ENCODE results near the gene CAMK2G.
A peak's percentile ranks its signal among the peaks of the same experiment; 100 is the strongest.

Gene CAMK2G

GRCh38 chr10:73910764-73911552 lies 36.6 kb upstream of the CAMK2G start, which contains the start of gene PLAU:
PLAU (plus strand) TSS chr10:73911132; CDS start chr10:73911556, 424 bp downstream.
- 0 out of 2 replicates have a peak, but pooled peaks cover 4% of the 10 kb centered on the region for H3K27me3 ChIP-seq (ENCODE audit: control insufficient read depth, low read length)
- peaks cover 11% of the 10 kb centered on the region; the same call in 1 of the 2 replicates for H3F3A ChIP-seq (ENCODE audit: control insufficient read depth, insufficient read depth)
- H3K9me3 ChIP-seq (ENCODE audit: control insufficient read depth, insufficient read depth, low read length) = no peaks in the 10 kb centered on the region
- H3K9me2 ChIP-seq (replicated peaks; ENCODE audit: control insufficient read depth, low read length) = no peaks in the 10 kb centered on the region
- peak within 1 kb of the TSS; percentile 92 for H3K4me2 ChIP-seq (ENCODE audit: low read length)
- TF ChIP-seq CTCF (IDR thresholded peaks at IDR 0.05; ENCODE audit: low read depth, low read length, poor library complexity, severe bottlenecking) = peak; percentile 12
- TF ChIP-seq EZH2phosphoT487 (IDR thresholded peaks at IDR 0.05; ENCODE audit: borderline replicate concordance, low read length) = no peak
- peak within 1 kb of the TSS; percentile 78 for H3K4me3 ChIP-seq (ENCODE audit: low read length)
- H4K20me1 ChIP-seq (ENCODE audit: control insufficient read depth, insufficient read depth, low read depth, low read length) = no peaks in the 10 kb centered on the region
- peaks cover 41% of the 10 kb centered on the region for H3K4me1 ChIP-seq (ENCODE audit: control insufficient read depth, low read length)
- no peaks in the 10 kb centered on the region for H3K36me3 ChIP-seq (ENCODE audit: control insufficient read depth, low read length)
- H3K79me2 ChIP-seq (ENCODE audit: control insufficient read depth, low read length) = no peaks in the 10 kb centered on the region
- H3K27ac ChIP-seq (ENCODE audit: low read depth, low read length) = peak within 1 kb of the TSS; percentile 62

DNA sequence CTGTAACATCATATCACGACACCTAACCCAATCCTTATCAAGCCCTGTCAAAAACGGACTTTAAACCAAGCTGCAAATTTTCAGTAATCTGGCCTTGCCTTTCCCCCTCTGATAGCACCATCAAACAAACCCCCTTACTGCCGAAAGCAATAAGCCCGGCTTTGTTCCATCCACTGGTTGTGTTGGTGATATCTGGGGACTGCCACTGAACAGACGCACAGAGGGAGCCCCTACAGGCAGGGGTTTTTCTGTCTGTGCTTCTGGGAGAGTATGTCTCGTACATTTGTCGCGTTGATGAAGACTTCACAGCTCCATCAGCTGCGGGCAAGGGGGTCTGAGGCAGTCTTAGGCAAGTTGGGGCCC lies 36.0 kb upstream of the CAMK2G start:
- TF ChIP-seq EZH2phosphoT487 (IDR thresholded peaks at IDR 0.05; ENCODE audit: borderline replicate concordance, low read length) (no peak), CTCF (IDR thresholded peaks at IDR 0.05; ENCODE audit: low read depth, low read length, poor library complexity, severe bottlenecking) (peak; percentile 51)
- no peaks in the 10 kb centered on the region for H3K9me3 ChIP-seq (ENCODE audit: control insufficient read depth, insufficient read depth, low read length)
- H3K36me3 ChIP-seq (ENCODE audit: control insufficient read depth, low read length) = no peaks in the 10 kb centered on the region
- H3K9me2 ChIP-seq (replicated peaks; ENCODE audit: control insufficient read depth, low read length) = no peaks in the 10 kb centered on the region
- H3K79me2 ChIP-seq (ENCODE audit: control insufficient read depth, low read length) = no peaks in the 10 kb centered on the region
- 0 out of 2 replicates have a peak, but pooled peaks cover 4% of the 10 kb centered on the region for H3K27me3 ChIP-seq (ENCODE audit: control insufficient read depth, low read length)
- peaks cover 41% of the 10 kb centered on the region for H3K4me1 ChIP-seq (ENCODE audit: control insufficient read depth, low read length)
- H3F3A ChIP-seq (ENCODE audit: control insufficient read depth, insufficient read depth) = peaks cover 11% of the 10 kb centered on the region; the same call in 1 of the 2 replicates
- H3K4me3 ChIP-seq (ENCODE audit: low read length) = peak overlapping the region; percentile 78
- peak overlapping the region; percentile 92 for H3K4me2 ChIP-seq (ENCODE audit: low read length)
- no peaks in the 10 kb centered on the region for H4K20me1 ChIP-seq (ENCODE audit: control insufficient read depth, insufficient read depth, low read depth, low read length)
- peak overlapping the region; percentile 62 for H3K27ac ChIP-seq (ENCODE audit: low read depth, low read length)

DNA sequence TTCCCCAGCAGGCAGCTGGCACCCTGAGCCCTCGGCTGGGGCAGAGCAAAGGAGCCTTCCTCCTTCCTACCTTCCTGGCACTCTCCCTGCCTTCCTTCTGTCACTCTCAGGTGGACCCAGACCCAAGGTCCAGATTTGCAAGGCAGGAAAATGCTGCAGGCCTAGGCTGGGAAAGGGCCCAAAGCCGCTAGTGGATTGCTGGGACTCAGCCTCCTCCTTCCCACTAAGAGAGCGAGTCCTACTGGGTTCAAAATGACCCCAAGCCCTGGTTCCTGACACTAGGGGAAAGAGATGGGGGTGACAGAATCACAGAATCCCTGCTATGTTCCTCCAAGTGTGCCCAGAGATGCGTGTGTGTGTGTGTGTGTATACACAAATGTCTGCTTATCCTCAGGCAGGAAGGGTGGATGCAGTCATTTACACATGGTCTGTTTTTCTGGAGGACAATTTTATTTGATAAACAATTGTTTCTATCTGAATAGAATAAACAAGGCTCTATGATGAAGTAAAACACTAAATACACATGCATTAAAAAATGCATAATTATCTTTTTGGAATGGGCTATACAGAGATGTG lies 35.3 kb upstream of the CAMK2G start:
- no peaks in the 10 kb centered on the region for H3K9me3 ChIP-seq (ENCODE audit: control insufficient read depth, insufficient read depth, low read length)
- H3K4me3 ChIP-seq (ENCODE audit: low read length) = peak overlapping the region; percentile 78
- TF ChIP-seq CTCF (IDR thresholded peaks at IDR 0.05; ENCODE audit: low read depth, low read length, poor library complexity, severe bottlenecking) = no peak
- no peak for TF ChIP-seq EZH2phosphoT487 (IDR thresholded peaks at IDR 0.05; ENCODE audit: borderline replicate concordance, low read length)
- H3K9me2 ChIP-seq (replicated peaks; ENCODE audit: control insufficient read depth, low read length) = no peaks in the 10 kb centered on the region
- no peaks in the 10 kb centered on the region for H4K20me1 ChIP-seq (ENCODE audit: control insufficient read depth, insufficient read depth, low read depth, low read length)
- peak overlapping the region; percentile 92 for H3K4me2 ChIP-seq (ENCODE audit: low read length)
- H3K27me3 ChIP-seq (ENCODE audit: control insufficient read depth, low read length) = 0 out of 2 replicates have a peak, but pooled peaks cover 4% of the 10 kb centered on the region
- peak overlapping the region; percentile 44 for H3K27ac ChIP-seq (ENCODE audit: low read depth, low read length)
- no peaks in the 10 kb centered on the region for H3K36me3 ChIP-seq (ENCODE audit: control insufficient read depth, low read length)
- peaks cover 41% of the 10 kb centered on the region for H3K4me1 ChIP-seq (ENCODE audit: control insufficient read depth, low read length)
- no peaks in the 10 kb centered on the region for H3K79me2 ChIP-seq (ENCODE audit: control insufficient read depth, low read length)
- H3F3A ChIP-seq (ENCODE audit: control insufficient read depth, insufficient read depth) = peaks cover 11% of the 10 kb centered on the region; the same call in 1 of the 2 replicates

All from DOHH2 (cell line).